Panc1 (cell line): Measurements from ENCODE around the gene CD4. TPM values are rescaled to one million over a fixed set of nuclear protein-coding genes. Genes with fewer than 3 reads are reported as not detected.
A peak's percentile ranks its signal among the peaks of the same experiment; 100 is the strongest.

Experiments used
- ATAC-seq: fragments of 200-7000 bp; cut with Tn5 transposase; 2 replicates; pipeline ENCODE4 v1.9.1; 2020; ENCODE audit warnings: mild to moderate bottlenecking, moderate library complexity
- BruUV-seq: library from RNA; stranded (reverse); fragments of 400-500 nt; replicated peaks from 2 replicates; lab custom pipeline; 2021; lab: Mats Ljungman, UMichigan
- CTCF ChIA-PET: fragments of 300-600 bp; sonication (Branson Sonifier 250); formaldehyde crosslinking; loops from one replicate; lab custom pipeline; 2022; ENCODE audit warnings: antibody characterized with exemption; lab: Charles Lee
- POLR2A ChIA-PET: fragments of 300-600 bp; sonication (Branson Sonifier 250); formaldehyde crosslinking; loops from one replicate; lab custom pipeline; 2022; ENCODE audit warnings: antibody characterized with exemption; lab: Charles Lee
- DNase-seq: peaks from one replicate; pipeline ENCODE4 v3.0.0-alpha.2; 2010; ENCODE audit warnings: low read depth, low spot score
- H3K27ac ChIP-seq: 2 replicates; pipeline ENCODE4 v1.5.1; 2011; ENCODE audit warnings: mild to moderate bottlenecking, low read length, inconsistent platforms
- H3K27me3 ChIP-seq: fragments of 200-500 bp; sonication (Bioruptor generic); 2 replicates; pipeline ENCODE4 v1.6.0; 2014; ENCODE audit warnings: low read length, inconsistent platforms; ENCODE audit not compliant: control insufficient read depth, insufficient read depth
- H3K36me3 ChIP-seq: fragments of 200-500 bp; sonication (Bioruptor generic); 2 replicates; pipeline ENCODE4 v1.5.1; 2014; ENCODE audit warnings: inconsistent platforms, mild to moderate bottlenecking, low read length, moderate library complexity; ENCODE audit not compliant: control insufficient read depth, insufficient read depth
- H3K4me1 ChIP-seq: 2 replicates; pipeline ENCODE4 v1.5.1; 2011; ENCODE audit warnings: inconsistent platforms, mild to moderate bottlenecking, low read length, moderate library complexity; ENCODE audit not compliant: control insufficient read depth, insufficient read depth
- H3K4me3 ChIP-seq, 2 experiments: 2 replicates each; pipeline ENCODE4 v1.5.1; 2011 to 2012; ENCODE audit warnings: low read depth in 2 of 2, low read length in 2 of 2, mild to moderate bottlenecking in 2 of 2, inconsistent platforms in 1 of 2, moderate library complexity in 1 of 2
- H3K9me3 ChIP-seq: fragments of 200-500 bp; sonication (Bioruptor generic); 2 replicates; pipeline ENCODE4 v1.5.1; 2014; ENCODE audit warnings: low read depth, mild to moderate bottlenecking, inconsistent platforms, low read length, moderate library complexity; ENCODE audit not compliant: control insufficient read depth, insufficient read depth
- CTCF ChIP-seq: fragments of 450-650 bp; IDR thresholded peaks from 2 replicates; pipeline ENCODE4 v1.5.1; 2017; ENCODE audit warnings: mild to moderate bottlenecking
- POLR2AphosphoS5 ChIP-seq: IDR thresholded peaks from 2 replicates; pipeline ENCODE4 v1.6.1; 2012; ENCODE audit warnings: mild to moderate bottlenecking, low read depth, low read length, moderate library complexity
- SIN3A ChIP-seq: IDR thresholded peaks from 2 replicates; pipeline ENCODE4 v1.6.1; 2012; ENCODE audit warnings: low read depth, mild to moderate bottlenecking, low read length, moderate library complexity, borderline replicate concordance; ENCODE audit not compliant: insufficient read depth
- TCF7L2 ChIP-seq: IDR thresholded peaks from 2 replicates; pipeline ENCODE4 v1.6.1; 2011; ENCODE audit warnings: mild to moderate bottlenecking, low read depth, low read length, inconsistent platforms
- in situ Hi-C: cut with HindIII; loops from 2 replicates; pipeline ENCODE4 v1.10.0; 2016; ENCODE audit warnings: low sequenced_read_pairs, low pct_unique_long_range_greater_than_20kb
- intact Hi-C: fragments of 100-400 bp; cut with micrococcal nuclease; formaldehyde crosslinking; loops from one replicate; pipeline ENCODE4 v1.10.0; 2022; ENCODE audit not compliant: unreplicated experiment
- total RNA-seq: library from RNA; stranded (reverse); gene quantifications from one replicate; pipeline ENCODE4 v1.2.1, GENCODE V29; 2021; ENCODE audit not compliant: unreplicated experiment
- TF ChIP-seq, protein P1 (sequence below), 2 experiments: IDR thresholded peaks; 2 replicates each; pipeline ENCODE4 v1.6.1; 2011 to 2012; ENCODE audit warnings: low read depth in 2 of 2, control low read depth in 1 of 2, low read length in 1 of 2, mild to moderate bottlenecking in 1 of 2, moderate library complexity in 1 of 2; ENCODE audit not compliant: insufficient read depth in 1 of 2

The CD4 gene
- total RNA-seq, 1 experiment from 2014 or later, result 0.23 TPM

- no peaks in the 10 kb centered on the region for H3K36me3 ChIP-seq
- no peaks in the 10 kb centered on the region for H3K27me3 ChIP-seq
- in situ Hi-C loops (no loop called here), intact Hi-C loops (no loop called here)
- no TSS peak for BruUV-seq
- ATAC-seq (no peak), DNase-seq (no peak)
- H3K4me1 ChIP-seq, result peaks cover 4% of the 10 kb centered on the region; the same call in 1 of the 2 replicates
- ChIA-PET CTCF (no interaction called here), POLR2A (interaction anchor here (0.6 to 0.7 kb wide), 3 partner anchors 26 to 156 kb away, joined by 3 to 5 read pairs (median 3); partner anchors contain the start of gene MLF2)
- TF ChIP-seq POLR2AphosphoS5, result no peak
- no peak for TF ChIP-seq SIN3A
- TF ChIP-seq TCF7L2, result no peak
- TF ChIP-seq, protein P1, sequence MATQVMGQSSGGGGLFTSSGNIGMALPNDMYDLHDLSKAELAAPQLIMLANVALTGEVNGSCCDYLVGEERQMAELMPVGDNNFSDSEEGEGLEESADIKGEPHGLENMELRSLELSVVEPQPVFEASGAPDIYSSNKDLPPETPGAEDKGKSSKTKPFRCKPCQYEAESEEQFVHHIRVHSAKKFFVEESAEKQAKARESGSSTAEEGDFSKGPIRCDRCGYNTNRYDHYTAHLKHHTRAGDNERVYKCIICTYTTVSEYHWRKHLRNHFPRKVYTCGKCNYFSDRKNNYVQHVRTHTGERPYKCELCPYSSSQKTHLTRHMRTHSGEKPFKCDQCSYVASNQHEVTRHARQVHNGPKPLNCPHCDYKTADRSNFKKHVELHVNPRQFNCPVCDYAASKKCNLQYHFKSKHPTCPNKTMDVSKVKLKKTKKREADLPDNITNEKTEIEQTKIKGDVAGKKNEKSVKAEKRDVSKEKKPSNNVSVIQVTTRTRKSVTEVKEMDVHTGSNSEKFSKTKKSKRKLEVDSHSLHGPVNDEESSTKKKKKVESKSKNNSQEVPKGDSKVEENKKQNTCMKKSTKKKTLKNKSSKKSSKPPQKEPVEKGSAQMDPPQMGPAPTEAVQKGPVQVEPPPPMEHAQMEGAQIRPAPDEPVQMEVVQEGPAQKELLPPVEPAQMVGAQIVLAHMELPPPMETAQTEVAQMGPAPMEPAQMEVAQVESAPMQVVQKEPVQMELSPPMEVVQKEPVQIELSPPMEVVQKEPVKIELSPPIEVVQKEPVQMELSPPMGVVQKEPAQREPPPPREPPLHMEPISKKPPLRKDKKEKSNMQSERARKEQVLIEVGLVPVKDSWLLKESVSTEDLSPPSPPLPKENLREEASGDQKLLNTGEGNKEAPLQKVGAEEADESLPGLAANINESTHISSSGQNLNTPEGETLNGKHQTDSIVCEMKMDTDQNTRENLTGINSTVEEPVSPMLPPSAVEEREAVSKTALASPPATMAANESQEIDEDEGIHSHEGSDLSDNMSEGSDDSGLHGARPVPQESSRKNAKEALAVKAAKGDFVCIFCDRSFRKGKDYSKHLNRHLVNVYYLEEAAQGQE (IDR thresholded peaks at IDR 0.05; ENCODE audit: insufficient read depth in 1 of 2, low read depth in 2 of 2, low read length in 1 of 2), result no peak
- no peak for TF ChIP-seq CTCF
- H3K9me3 ChIP-seq, result no peaks in the 10 kb centered on the region
- no peak overlapping the region for H3K4me3 ChIP-seq
- H3K27ac ChIP-seq, result no peak overlapping the region
These were observed 11.1 kb upstream of the CD4 start for GRCh38 chr12:6778217-6778573.

- H3K36me3 ChIP-seq, result no peaks in the 10 kb centered on the region
- in situ Hi-C loops (no loop called here), intact Hi-C loops (no loop called here)
- no peak overlapping the region for H3K27ac ChIP-seq
- DNase-seq (no peak), ATAC-seq (peak; percentile 98)
- ChIA-PET POLR2A (interaction anchor here (0.7 kb wide), 2 partner anchors 82 to 157 kb away, joined by 3 to 5 read pairs; no protein-coding TSS in a partner anchor), CTCF (interaction anchor here (0.5 kb wide), 1 partner anchor 114 kb away, joined by 5 read pairs; no protein-coding TSS in a partner anchor)
- BruUV-seq, result no TSS peak
- peak overlapping the region; percentile 14 to 17 for H3K4me3 ChIP-seq
- TF ChIP-seq POLR2AphosphoS5 (peak; percentile 25; the same call in 1 of the 2 replicates), SIN3A (no peak), CTCF (peak; percentile 89)
- no peaks in the 10 kb centered on the region for H3K9me3 ChIP-seq
- H3K4me1 ChIP-seq, result peaks cover 4% of the 10 kb centered on the region; the same call in 1 of the 2 replicates
- H3K27me3 ChIP-seq, result no peaks in the 10 kb centered on the region
These were observed 10.5 kb upstream of the CD4 start for GRCh38 chr12:6778574-6779550.
